ENCODE results near the gene FAM124A.

GRCh38 chr13:51305271-51305967 is 83.2 kb downstream of the FAM124A start:
- TF ChIP-seq POLR2AphosphoS5 (IDR thresholded peaks at IDR 0.05) (no peak), POLR2A (IDR thresholded peaks at IDR 0.05) (no peak)
- TF ChIP-seq, protein P1, sequence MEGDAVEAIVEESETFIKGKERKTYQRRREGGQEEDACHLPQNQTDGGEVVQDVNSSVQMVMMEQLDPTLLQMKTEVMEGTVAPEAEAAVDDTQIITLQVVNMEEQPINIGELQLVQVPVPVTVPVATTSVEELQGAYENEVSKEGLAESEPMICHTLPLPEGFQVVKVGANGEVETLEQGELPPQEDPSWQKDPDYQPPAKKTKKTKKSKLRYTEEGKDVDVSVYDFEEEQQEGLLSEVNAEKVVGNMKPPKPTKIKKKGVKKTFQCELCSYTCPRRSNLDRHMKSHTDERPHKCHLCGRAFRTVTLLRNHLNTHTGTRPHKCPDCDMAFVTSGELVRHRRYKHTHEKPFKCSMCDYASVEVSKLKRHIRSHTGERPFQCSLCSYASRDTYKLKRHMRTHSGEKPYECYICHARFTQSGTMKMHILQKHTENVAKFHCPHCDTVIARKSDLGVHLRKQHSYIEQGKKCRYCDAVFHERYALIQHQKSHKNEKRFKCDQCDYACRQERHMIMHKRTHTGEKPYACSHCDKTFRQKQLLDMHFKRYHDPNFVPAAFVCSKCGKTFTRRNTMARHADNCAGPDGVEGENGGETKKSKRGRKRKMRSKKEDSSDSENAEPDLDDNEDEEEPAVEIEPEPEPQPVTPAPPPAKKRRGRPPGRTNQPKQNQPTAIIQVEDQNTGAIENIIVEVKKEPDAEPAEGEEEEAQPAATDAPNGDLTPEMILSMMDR (IDR thresholded peaks at IDR 0.05): no peak
